GM06990 (cell line): ENCODE results near the gene ATP6AP1.

Experiments
- DNase-seq: peaks from one replicate; pipeline ENCODE4 v3.0.0-alpha.2; 2011; ENCODE audit not compliant: insufficient read length; ENCODE audit errors: extremely low read depth
- H3K27me3 ChIP-seq: replicated peaks from 2 replicates; pipeline ENCODE4 v1.6.0; 2011; ENCODE audit warnings: low read length; ENCODE audit not compliant: control insufficient read depth, insufficient read depth
- H3K36me3 ChIP-seq: 2 replicates; pipeline ENCODE4 v1.5.1; 2011; ENCODE audit warnings: low read length; ENCODE audit not compliant: control insufficient read depth, insufficient read depth
- H3K4me3 ChIP-seq: replicated peaks from 2 replicates; pipeline ENCODE4 v1.5.1; 2011; ENCODE audit warnings: low read depth, mild to moderate bottlenecking, control low read depth, low read length
- TF ChIP-seq, protein P1 (sequence below): IDR thresholded peaks from 2 replicates; pipeline ENCODE4 v1.5.1; 2011; ENCODE audit warnings: low read length, control low read depth, mild to moderate bottlenecking, inconsistent platforms; ENCODE audit not compliant: insufficient read depth, poor library complexity, severe bottlenecking

The ATP6AP1 gene

GRCh38 chrX:154467556-154467955 lies 39.1 kb downstream of the ATP6AP1 start:
- H3K27me3 ChIP-seq, result no peaks in the 10 kb centered on the region
- H3K36me3 ChIP-seq, result no peaks in the 10 kb centered on the region; the same call in 1 of the 2 replicates
- TF ChIP-seq, protein P1, sequence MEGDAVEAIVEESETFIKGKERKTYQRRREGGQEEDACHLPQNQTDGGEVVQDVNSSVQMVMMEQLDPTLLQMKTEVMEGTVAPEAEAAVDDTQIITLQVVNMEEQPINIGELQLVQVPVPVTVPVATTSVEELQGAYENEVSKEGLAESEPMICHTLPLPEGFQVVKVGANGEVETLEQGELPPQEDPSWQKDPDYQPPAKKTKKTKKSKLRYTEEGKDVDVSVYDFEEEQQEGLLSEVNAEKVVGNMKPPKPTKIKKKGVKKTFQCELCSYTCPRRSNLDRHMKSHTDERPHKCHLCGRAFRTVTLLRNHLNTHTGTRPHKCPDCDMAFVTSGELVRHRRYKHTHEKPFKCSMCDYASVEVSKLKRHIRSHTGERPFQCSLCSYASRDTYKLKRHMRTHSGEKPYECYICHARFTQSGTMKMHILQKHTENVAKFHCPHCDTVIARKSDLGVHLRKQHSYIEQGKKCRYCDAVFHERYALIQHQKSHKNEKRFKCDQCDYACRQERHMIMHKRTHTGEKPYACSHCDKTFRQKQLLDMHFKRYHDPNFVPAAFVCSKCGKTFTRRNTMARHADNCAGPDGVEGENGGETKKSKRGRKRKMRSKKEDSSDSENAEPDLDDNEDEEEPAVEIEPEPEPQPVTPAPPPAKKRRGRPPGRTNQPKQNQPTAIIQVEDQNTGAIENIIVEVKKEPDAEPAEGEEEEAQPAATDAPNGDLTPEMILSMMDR, result no peak
- no peak overlapping the region for H3K4me3 ChIP-seq
- no peak for DNase-seq

DNA sequence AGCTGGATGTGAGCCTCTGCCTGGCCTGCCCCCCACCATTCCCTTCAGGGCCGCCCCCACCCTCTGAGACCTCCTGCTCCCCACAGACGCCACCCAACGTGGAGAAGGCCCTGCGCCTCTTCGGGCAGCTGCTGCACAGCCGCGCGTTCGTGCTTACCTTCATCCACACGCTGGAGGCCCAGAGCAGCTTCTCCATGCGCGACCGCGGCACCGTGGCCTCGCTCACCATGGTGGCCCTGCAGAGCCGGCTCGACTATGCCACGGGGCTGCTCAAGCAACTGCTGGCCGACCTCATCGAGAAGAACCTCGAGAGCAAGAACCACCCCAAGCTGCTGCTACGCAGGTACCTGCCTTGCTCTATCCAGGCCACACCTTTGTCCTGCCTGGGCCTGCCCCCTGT lies 39.7 kb downstream of the ATP6AP1 start:
- Histone ChIP-seq H3K36me3 (no peaks in the 10 kb centered on the region; the same call in 1 of the 2 replicates), H3K4me3 (no peak overlapping the region), H3K27me3 (no peaks in the 10 kb centered on the region)
- DNase-seq, result no peak
- TF ChIP-seq, protein P1, result no peak

GRCh38 chrX:154469114-154469513 lies 40.6 kb downstream of the ATP6AP1 start:
- Histone ChIP-seq H3K36me3 (no peaks in the 10 kb centered on the region; the same call in 1 of the 2 replicates), H3K4me3 (no peak overlapping the region), H3K27me3 (no peaks in the 10 kb centered on the region)
- no peak for DNase-seq
- TF ChIP-seq, protein P1, result no peak

DNA sequence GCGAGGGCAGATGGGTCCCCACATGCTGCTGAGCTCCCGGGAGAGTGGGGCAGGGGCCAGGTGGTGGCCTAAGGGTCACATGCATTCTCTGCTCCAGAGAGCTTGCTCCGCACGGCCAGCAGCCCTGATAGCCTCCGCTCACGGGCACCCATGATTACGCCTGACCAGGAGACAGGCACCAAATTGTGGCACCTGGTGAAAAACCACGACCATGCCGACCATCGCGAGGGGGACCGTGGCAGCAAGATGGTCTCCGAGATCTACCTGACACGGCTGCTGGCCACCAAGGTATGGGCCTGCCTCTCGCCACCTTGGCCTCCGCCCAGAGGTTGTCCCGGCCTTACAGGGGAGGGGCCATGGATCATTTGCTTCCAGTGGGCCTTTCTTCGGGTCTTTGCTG lies 41.4 kb downstream of the ATP6AP1 start:
- no peak for DNase-seq
- H3K4me3 ChIP-seq, result no peak overlapping the region
- TF ChIP-seq, protein P1, result no peak
- H3K36me3 ChIP-seq, result no peaks in the 10 kb centered on the region; the same call in 1 of the 2 replicates
- no peaks in the 10 kb centered on the region for H3K27me3 ChIP-seq

- no peak for DNase-seq
- H3K36me3 ChIP-seq, result no peaks in the 10 kb centered on the region; the same call in 1 of the 2 replicates
- H3K27me3 ChIP-seq, result no peaks in the 10 kb centered on the region
- TF ChIP-seq, protein P1, result no peak
- H3K4me3 ChIP-seq, result no peak overlapping the region
Measured at GRCh38 chrX:154470434-154470833, 42.0 kb downstream of the ATP6AP1 start.
